ENCODE data around the gene PPIE.

The PPIE gene

DNA sequence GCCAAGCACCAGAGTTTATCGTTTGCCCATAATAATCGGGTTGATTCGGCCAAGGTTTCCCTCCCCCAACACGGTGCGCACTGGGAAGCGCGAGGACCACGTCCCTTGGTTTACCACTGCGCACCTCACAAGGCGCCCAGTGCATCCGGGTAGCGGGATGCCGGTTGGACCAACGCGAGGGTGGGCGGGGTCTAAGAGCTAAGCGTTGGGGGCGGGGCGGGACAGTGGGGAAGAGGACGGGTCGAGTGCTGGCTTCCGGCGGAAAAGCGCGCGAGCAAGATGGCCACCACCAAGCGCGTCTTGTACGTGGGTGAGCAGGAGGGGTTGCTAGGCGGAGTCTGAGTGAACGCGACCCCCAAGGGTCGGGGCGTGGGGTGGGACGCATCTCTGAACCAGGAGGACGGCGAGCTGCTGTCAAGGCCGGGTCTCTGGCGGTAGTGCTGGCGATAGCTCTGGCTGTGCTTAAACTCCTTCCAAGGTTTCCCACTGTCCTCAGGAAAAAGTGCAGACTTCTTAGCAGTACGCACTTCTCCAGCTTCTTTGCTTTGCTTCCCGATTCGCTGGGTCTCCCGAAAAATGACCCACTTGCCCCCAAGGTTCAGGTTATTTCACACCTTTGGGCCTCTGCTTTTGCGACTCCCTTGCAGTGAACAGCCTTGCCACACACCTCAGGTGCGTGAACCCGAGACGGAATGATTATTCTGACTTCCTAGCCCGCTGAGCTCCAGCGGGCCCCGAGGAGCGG lies at the start of gene PPIE:
Gene PPIE, plus strand, starts transcription at position 261 of the 745 bp plus-strand sequence. Its CDS starts 19 bp downstream, at position 280.
- peak; percentile 73 for DNase-seq (ENCODE audit: low read depth, low spot score)

DNA sequence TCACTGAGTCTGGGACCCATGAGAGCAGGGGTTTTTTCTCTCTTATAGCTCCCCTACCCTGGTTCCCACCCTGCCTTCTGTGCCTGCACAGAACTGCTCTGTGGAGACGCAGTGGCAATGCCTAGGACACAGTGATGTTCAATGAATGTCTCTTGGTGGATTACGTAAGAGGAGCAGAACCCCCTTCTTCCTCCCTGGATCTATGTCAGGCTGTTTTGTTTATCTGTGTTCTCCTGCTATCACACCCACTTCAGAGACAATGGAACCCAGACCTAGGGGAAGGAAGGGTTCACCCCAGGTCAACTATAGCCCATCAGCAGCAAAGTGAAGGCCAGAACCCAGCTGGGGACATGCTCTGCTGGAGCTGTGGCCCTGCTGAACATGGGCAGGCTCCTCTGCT lies 49.5 kb upstream of the PPIE start:
- DNase-seq (ENCODE audit: low read depth, low spot score) = no peak

DNA sequence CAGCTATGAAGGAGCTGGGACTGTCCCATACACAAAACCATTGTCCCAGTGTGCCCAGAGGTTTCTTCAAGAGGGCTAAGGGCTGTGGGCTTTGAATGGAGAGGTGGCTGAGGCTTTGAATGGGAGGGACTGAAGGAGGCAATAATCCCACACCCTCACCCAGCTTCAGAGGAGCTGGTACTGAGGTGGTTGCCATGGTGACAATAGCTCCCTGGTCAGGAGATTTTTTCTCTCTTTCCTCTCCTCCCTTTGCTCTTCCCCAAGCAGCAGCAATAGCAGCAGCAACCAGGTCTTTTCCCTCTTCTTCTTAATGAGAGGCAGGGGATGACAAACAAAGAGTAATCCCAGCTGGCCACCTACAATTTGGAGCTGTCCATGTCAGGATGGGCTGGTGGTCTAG lies 49.0 kb upstream of the PPIE start:
- no peak for DNase-seq (ENCODE audit: low read depth, low spot score)

DNA sequence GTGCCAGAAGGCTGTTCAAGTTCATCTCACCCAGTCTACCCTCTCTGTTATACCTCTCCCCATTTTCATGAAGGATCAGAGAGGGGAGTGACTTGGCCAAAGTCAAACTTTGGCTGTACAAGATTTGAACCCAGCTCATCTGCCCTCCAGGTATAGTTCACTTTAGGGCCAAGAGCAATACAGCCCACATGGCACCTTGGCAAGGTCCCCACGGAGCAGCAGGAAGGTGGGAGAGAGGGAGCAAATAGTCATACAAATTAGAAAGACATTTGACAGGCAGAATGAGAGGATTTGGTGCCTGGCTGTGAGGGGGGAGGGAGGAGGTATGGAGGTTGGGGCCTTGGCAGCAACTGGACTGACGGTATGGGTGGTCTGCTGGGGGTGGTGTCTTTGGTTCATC lies 48.5 kb upstream of the PPIE start:
- no peak for DNase-seq (ENCODE audit: low read depth, low spot score)

DNA sequence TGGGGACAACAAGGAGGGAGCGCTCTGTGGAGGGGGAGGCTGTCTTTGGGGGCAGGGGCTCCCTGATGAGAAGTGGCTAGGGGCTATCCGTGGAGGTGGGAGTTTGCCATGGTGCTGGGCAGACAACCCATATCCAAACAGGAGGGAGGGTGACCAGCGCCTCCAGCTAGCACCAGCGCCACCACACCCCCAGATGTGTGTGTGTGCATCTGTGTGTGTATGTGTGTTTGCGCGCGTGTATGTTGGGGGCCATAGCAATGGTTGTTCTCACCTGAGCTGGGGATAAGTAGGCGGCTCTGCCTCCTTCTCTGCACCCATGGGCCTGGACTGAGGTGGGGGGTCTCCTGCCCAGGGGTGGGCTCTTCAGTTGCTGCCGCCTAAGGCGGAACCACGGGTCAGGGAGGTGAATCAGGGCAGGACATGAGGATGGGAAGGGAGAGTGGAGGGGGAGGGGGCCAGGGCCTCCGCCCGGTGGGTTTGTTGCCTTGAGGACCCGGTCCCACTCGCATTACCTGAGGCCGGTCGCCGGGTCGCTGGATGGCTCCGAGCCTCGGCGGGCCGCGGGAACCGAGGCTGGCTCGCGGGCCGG lies 47.8 kb upstream of the PPIE start:
- no peak for DNase-seq (ENCODE audit: low read depth, low spot score)

DNA sequence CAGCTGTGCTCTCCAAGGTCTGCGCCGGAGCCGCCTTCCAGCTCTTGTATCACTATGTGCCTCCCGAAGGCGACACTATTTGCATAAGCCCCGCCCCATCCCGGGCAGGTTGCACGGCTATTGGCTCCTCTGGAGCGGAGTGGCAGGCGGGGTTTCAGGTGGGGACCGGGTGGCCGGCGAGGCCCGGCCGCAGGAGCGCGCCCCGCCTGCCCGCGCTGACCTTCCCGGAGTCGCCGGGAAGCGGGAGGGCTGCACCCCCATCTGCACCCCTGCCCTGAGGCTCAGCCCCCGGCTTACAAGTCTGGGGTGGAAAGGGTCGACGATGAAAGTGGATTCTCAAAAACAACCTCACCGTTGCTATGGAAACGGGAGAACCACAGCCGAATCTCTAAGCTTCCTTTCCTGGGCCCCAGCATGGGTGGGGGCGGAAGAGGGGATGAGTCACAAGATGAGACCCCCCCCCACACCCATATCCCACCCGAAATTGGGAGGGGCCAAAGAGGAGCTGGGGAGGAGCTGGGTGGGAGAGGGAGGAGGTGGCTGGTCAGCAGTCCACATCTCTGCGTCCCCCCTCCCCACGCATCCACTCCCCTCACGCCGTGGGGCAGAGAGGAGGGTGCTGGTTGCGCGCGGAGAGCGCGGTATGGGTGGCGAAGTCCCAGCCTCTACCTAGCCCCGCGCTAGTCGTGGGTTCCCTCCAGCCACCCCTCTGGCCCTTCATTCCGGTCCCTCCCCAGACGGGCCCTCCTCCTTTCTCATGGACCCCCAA lies 47.1 kb upstream of the PPIE start, which contains the start of gene HPCAL4:
Gene HPCAL4, minus strand, starts transcription at position 51 of the 769 bp plus-strand sequence. CDS start 6,830 bp downstream, outside the sequence.
- DNase-seq (ENCODE audit: low read depth, low spot score) = peak; percentile 83

DNA sequence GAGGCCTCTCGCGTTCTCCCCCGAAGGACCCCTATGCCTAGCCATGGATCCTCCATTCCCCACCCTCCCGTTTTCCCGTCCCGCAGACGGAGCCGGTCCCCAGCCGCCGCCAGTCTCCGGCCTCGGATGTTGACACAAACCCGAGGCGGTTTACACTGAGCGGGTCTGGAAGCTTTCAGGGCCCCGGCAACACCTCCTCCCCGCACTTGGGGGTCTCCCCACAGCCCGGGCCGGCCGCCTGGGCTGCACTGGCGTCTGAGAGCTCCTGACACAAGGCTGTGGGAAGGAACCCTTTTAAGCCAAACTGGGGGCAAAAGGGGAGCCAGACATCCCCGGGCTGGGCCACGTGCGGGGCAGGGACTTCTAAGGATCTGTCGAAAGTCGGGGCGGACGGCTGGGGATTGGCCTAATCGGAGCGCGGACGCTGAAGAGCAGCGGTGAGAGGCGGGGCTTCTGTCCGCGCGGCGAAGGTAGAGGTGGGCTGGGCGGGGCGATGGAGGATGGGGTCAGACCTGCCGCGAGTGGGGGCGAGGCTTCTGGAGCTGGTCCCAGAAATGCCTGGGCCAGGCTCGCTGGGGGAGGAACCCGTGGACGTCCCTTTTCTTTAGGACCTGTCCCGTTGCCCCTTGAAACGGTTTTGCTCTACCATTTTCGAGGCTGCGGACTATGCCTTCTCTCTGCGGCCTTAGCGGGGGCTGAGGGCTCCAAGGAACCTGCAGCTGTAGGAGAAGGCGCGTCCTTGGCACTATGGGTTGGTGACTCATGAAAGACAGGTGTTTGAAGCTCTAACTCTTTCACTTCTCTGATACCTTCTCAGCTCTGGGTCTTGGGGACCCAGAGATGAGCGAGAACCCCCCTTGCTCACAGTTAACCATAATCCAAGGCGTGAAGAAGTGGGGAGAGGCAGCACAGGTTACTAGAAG lies 46.3 kb upstream of the PPIE start:
- DNase-seq (ENCODE audit: low read depth, low spot score) = no peak

DNA sequence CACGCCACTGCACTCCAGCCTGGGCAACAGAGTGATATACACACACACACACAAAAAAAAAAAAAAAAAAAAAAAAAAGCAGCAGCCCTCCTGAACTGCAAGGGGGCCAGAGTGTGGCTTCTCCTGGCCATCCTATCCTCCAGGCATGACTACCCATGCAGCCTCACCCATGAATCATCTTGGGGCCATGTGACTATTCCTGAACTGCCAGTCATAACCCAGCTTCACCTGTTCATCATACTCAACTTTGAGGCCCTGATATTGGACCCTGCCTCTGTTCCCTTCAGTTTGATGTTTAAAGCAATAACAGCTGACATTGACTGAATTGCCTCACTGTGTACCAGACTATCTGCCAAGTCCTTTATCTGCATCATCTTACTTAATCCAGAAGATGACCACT lies 44.7 kb upstream of the PPIE start:
- no peak for DNase-seq (ENCODE audit: low read depth, low spot score)

DNA sequence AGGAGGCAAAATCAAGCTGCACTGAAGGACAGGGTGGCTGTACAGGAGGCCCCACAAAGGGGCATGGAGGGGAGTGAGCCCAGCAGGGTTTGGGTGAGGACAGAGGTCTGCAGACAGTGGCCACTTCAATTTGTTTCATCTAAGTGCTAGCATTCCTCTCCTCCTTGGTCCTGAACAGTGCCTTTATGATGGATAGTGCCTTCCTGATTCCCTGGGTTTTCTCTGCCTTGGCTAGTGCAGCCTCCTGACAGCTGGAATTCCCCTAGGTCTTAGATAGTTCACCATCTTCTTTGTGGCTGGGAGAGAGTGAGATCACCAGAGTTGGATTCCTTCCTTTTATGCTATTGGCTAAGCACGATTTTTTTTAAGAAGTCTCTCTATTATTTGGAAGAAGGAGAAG lies 43.7 kb upstream of the PPIE start:
- DNase-seq (ENCODE audit: low read depth, low spot score) = no peak

DNA sequence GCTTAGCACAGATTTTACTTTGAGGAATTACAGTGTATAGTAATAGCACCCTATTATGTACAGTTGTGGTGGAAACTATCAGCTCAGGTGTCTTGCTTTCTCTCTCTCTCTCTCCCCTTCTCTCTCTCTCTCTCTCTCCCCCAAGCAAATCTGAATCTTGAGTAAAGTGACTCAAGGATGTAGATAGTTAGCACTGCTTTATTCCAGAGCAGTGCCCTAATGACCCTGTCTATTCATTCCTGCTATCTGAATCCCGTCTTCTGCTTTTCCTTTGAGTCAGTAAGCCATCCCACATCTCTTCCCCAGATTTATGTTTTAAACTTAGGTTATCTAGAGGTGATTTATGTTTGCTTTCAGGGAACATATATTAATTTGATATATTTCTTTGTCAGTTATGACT lies 42.2 kb upstream of the PPIE start:
- DNase-seq (ENCODE audit: low read depth, low spot score) = no peak

DNA sequence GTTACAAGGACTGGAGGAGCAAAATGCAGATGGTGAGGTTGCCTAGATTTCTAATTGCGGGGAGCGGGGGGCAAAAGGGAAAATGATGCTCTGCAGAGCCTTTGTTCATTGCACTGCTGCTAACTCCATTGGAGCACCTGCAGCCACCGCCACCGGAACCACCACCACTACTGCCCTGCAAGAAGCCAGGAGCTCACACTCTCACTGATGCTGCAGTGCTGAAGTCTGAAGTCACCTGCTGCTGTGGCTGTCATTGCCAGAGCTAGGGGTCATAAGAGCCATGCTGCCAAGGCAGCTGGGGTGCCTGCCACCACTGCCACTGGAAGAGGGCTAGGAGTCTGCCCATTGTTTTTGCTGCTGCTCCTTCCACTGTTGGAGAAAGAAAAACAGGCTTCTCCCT lies 40.1 kb upstream of the PPIE start:
- no peak for DNase-seq (ENCODE audit: low read depth, low spot score)

DNA sequence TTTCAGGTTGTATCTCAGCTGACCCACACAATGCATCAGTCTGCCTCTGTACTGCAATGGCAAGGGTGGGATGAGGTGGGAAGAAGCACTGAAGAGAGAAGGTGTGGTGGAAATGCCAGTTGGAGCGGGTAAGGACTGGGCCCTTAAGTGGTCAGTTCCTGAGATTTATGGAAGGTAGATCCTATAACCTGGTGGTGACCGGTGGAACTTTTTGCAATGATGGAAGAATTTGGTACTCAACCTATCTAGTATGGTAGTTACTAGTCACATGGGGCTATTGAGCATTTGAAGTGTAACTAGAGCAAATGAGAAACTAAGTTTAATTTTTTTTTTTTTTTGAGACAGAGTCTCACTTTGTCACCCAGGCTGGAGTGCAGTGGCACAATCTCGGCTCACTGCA lies 39.3 kb upstream of the PPIE start:
- DNase-seq (ENCODE audit: low read depth, low spot score) = no peak

DNA sequence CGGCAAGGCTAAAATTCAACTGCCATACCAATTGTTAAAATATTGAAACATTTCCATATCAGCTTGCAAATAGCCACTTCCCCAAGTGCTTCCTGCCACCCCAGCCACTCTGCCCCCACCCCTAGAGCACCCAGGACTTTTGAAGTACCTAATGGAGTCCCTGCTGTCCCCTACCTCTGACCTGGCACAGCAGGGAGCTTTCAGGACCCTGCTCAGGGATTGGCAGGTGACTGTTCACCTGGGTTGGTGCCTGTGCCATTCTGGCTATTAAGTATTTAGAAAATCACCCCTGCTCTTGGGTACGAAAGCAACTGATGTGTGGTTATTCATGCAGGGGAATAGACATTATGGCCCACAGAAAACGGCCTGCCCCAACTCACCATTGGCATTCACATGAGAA lies 38.3 kb upstream of the PPIE start:
- DNase-seq (ENCODE audit: low read depth, low spot score) = no peak

DNA sequence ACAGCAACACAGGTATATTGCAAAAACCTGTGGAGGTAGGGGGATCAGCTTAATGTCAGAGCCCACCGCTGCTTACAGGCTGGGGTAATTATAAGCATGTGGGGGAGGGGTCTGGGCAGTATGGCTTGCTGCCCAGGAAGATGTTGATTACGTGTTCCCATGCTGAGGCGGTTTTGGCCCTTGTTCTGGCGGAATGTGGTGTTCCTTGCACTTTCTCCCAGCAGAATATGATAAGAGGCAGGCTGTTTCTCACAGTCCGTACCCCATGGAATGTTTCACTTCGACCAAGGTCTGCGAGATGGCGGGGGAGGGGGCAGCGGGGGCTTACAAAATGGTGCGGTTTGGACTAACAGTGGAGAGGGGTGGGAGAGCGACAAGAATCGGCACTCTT lies 37.6 kb upstream of the PPIE start:
- DNase-seq (ENCODE audit: low read depth, low spot score) = no peak

DNA sequence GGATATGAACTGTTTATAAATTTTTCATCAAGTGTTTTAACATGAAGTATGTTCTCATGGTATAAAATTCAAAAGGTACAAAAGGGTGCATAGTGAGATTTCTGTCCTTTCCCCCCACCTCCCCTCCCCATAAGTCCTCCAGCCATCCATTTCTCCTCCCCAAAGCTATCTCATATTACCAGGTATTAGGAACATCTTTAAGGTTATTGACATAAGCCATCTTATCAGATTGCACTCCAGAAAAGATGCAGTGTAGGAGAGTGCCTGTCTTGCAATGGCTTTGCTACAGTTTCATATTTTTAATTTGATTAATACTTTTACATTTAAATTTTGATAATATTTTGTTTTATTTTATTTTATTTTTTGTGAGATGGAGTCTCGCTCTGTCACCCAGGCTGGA lies 33.9 kb upstream of the PPIE start:
- no peak for DNase-seq (ENCODE audit: low read depth, low spot score)

DNA sequence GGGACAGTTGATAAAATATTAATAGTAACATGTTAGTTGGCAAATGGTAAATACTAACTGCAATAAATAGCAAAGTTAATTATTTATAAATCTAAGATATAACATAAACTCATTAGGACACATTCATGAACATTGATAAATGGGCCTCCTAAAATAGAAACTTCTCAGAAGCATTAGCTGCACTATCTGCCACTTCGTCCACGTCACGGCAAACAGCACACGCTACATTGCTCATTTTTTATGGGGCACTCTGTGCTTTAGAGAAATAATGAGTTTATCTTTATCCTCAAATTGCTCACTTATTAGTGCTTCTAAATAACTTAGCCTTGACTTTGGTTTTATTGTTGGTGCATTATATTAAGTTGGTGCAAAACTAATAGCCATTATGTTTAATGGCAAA lies 31.2 kb upstream of the PPIE start:
- DNase-seq (ENCODE audit: low read depth, low spot score) = no peak

DNA sequence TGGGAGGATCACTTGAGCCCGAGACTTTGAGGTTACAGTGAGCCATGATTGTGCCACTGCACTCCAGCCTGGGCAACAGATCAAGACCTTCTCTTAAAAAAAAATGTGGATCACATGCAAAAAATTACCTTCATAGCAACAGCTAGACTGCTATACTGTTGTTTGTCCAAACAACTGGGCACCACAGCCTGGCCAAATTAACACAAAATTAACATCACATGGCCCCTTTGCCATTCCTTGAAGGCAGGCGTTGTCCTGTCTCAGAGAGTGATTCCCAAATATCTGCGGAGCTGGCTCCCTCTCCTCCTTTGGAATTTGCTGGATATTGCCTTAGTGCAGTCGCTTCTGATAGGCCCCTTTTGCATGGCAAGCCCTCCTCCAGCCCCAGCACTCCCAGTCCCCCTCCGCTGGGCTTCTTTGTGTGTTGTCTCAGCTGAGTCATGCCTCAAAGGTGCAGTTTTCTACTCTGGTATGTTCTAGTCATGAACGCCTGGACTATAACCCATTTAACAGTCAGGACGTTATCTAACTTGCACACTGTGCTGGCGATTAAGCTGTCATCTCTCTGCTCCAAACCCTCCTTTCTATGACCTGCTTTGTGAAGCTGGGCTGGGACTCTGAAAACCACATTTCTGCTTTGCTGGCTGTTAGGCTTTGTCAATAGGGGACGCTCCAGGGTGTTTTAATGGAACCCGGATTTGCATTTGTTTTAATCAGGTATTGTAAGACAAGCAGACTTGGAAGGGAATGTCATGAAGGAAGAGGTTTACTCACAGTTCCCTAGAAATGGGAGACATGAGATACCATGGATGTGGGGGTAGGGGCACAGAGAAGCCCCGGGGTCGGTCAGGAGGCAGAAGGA lies 27.3 kb upstream of the PPIE start:
- DNase-seq (ENCODE audit: low read depth, low spot score) = no peak

DNA sequence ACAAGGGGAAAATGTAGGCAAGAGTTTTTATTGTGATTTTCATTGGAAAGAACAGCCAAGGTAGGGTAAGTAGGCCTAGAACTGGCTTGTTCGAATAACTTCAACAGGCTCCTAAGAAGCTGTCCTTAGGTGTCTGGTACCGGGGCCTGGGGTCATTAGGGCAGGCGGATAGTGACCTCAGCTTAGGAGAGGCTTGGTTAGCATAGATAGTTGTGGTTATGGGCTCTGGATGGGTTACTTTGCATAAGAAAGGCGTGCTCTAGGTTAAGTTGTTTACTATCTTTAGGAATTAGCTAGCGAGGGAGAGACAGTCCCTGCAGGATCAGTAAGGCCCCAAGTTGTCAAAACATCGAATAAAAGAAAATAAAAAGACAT lies 26.7 kb upstream of the PPIE start:
- peak; percentile 59 for DNase-seq (ENCODE audit: low read depth, low spot score)

DNA sequence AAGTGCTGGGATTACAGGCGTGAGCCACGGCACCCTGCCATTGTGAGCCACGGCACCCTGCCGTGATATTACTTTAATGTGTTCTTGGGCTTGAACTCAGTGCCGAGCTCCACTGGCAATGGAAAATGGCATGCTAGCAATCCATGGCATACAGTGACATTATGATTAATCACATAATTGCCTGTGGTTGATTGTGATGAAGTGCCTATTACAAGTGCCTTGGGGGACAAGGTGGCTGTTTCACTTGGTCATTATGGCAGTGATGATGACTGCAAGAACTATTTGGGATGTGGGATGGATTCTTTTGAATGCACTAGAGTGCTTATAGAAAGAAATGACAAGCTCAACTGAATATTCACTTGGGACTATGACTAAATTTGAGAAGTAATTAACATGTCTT lies 25.1 kb upstream of the PPIE start:
- DNase-seq (ENCODE audit: low read depth, low spot score) = no peak

DNA sequence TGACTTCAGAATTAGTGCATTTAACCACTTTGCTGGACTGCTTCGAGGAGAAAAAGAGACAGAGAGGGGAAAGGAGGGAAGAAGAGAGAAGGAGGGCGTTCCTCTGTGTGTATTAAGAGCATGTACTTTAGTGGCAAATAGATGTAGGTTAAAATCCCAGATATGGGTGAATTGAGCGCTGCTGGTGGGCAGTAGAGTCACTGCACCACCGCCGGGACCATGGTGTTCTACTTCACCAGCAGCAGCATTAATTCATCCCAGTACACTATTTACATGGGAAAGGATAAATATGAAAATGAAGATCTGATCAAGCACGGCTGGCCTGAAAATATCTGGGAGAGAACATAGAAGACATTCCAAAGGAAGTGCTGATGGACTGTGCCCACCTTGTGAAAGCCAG lies 20.9 kb upstream of the PPIE start:
- DNase-seq (ENCODE audit: low read depth, low spot score) = no peak

All from iPS DF 19.7 (cell line).